ENCODE results near the gene IQCC.

DNA sequence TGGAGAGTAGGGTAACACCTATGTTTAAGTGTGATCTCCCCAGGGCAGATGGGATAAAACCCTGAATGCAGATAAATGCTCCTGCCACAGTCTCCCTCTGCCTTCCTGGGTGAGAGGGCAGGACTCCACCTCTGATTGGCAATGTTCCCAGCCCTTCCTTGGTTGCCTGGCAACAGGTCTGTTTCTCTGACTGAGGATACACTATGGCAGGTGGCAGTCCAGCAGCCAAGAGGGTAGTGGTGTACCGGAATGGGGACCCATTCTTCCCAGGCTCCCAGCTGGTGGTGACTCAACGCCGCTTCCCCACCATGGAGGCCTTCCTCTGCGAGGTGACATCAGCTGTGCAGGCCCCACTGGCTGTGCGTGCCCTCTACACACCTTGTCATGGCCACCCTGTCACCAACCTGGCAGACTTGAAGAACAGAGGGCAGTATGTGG lies 3.4 kb downstream of the IQCC start, which contains the start of gene DCDC2B:
- TF ChIP-seq, protein P1, sequence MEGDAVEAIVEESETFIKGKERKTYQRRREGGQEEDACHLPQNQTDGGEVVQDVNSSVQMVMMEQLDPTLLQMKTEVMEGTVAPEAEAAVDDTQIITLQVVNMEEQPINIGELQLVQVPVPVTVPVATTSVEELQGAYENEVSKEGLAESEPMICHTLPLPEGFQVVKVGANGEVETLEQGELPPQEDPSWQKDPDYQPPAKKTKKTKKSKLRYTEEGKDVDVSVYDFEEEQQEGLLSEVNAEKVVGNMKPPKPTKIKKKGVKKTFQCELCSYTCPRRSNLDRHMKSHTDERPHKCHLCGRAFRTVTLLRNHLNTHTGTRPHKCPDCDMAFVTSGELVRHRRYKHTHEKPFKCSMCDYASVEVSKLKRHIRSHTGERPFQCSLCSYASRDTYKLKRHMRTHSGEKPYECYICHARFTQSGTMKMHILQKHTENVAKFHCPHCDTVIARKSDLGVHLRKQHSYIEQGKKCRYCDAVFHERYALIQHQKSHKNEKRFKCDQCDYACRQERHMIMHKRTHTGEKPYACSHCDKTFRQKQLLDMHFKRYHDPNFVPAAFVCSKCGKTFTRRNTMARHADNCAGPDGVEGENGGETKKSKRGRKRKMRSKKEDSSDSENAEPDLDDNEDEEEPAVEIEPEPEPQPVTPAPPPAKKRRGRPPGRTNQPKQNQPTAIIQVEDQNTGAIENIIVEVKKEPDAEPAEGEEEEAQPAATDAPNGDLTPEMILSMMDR (conservative IDR thresholded peaks at IDR 0.05 in 1 of 2, IDR thresholded peaks at IDR 0.05 in 1 of 2; ENCODE audit: low read depth in 1 of 2, low read length in 2 of 2): no peak
- TF ChIP-seq EZH2 (IDR thresholded peaks at IDR 0.05; ENCODE audit: low read length, missing control alignments): no peak

Data from fibroblast of lung (primary cell).